Psoas muscle (tissue), 8 donors: ENCODE results near the gene ZNF385A. TPM values are rescaled to one million over a fixed set of nuclear protein-coding genes. Genes with fewer than 3 reads are reported as not detected.

Source experiments
- ATAC-seq, 4 donors: fragments of 200-7000 bp; cut with Tn5 transposase; one replicate each; pipeline ENCODE4 v1.9.1; 2020; ENCODE audit warnings: moderate library complexity in 3 of 4, mild to moderate bottlenecking in 2 of 4
- DNase-seq, 2 donors: peaks; one replicate each; pipeline ENCODE4 v3.0.0-alpha.2; 2020
- H3K27ac ChIP-seq: fragments of 200-600 bp; one replicate; pipeline ENCODE4 v1.8.0; 2022
- H3K27me3 ChIP-seq, 3 donors: fragments of 200-600 bp in 1 of 3; one replicate each; pipeline versions ENCODE4 v1.6.1 to v1.8.0; 2013 to 2022; ENCODE audit warnings: low read length in 2 of 3, mild to moderate bottlenecking in 2 of 3, moderate library complexity in 1 of 3; ENCODE audit not compliant: insufficient read depth in 3 of 3
- H3K36me3 ChIP-seq, 2 donors: fragments of 200-600 bp in 1 of 2; one replicate each; pipeline versions ENCODE4 v1.6.1 to v1.8.0; 2013 to 2022; ENCODE audit warnings: low read depth in 1 of 2, mild to moderate bottlenecking in 1 of 2, moderate library complexity in 1 of 2; ENCODE audit not compliant: insufficient read depth in 1 of 2
- H3K4me1 ChIP-seq: fragments of 200-600 bp; one replicate; pipeline ENCODE4 v1.8.0; 2022
- H3K4me3 ChIP-seq: fragments of 200-600 bp; one replicate; pipeline ENCODE4 v1.8.0; 2022; ENCODE audit warnings: mild to moderate bottlenecking
- H3K9me3 ChIP-seq: fragments of 200-600 bp; one replicate; pipeline ENCODE4 v1.8.0; 2022
- CTCF ChIP-seq: fragments of 200-600 bp; IDR thresholded peaks from one replicate; pipeline ENCODE4 v1.8.0; 2022; ENCODE audit warnings: antibody characterized with exemption
- WGBS, 3 donors: extraction: QIAGEN DNeasy Blood & Tissue Kit; methylation state at CpG; one replicate each; pipeline versions ENCODE4 v1.1.6 to v1.1.7; 2013; 5-methylcytosine and 5-hydroxymethylcytosine counted together
- intact Hi-C, 2 donors: fragments of 100-400 bp; cut with DNase I; formaldehyde crosslinking; loops; one replicate each; pipeline versions ENCODE4 v1.11.0 to v1.14.2; 2022
- polyA plus RNA-seq, 3 donors: library from polyadenylated mRNA; stranded (reverse); fragments of 200-250 nt; gene quantifications; one replicate each; pipeline ENCODE4 v1.2.3, GENCODE V29; 2013
- total RNA-seq, 4 donors: library from RNA; stranded (reverse); fragmentation: NEBNext Ultra II Directional in 2 of 4; extraction: Animal tissue kit (Norgen Biotek cat#: 25700) in 2 of 4; gene quantifications; one replicate each; pipeline versions ENCODE4 v1.2.1 to v1.2.4, GENCODE V29; 2021 to 2023
- donor health status: healthy with polysubstance abuse.
- donor health status: DM: no; HTN: no; CAD: no; lungs with moderate emphysema.
- donor health status: Bipolar disorder and iron deficiency.
- donor health status: healthy.
- donor health status: DM: yes; HTN: yes; CAD: no.
- donor health status: DM: no; HTN: no; CAD: no.
- donor health status: DM: no; HTN: no; CAD: no.
- donor health status: DM: yes; HTN: yes; CAD: no.

ZNF385A gene
- total and polyA plus RNA-seq, 7 donors = 4.9 to 85.8 (median 28.0) TPM

GRCh38 chr12:54360717-54361456 is 23.6 kb downstream of the ZNF385A start:
- peak; percentile 79 for TF ChIP-seq CTCF
- ATAC-seq (peak in 3 of 4 donors; percentile 26 to 50 (median 40)), DNase-seq (peak; percentile 65 to 85)
- no peak overlapping the region for H3K27ac ChIP-seq
- no peaks in the 10 kb centered on the region for H3K36me3 ChIP-seq
- no peak overlapping the region for H3K4me3 ChIP-seq
- WGBS, 3 donors = 73 to 75% (median 75%) methylated on average over 16 of the region's 16 CpGs
- H3K9me3 ChIP-seq = no peaks in the 10 kb centered on the region
- H3K27me3 ChIP-seq = no peaks in the 10 kb centered on the region
- H3K4me1 ChIP-seq = peaks cover 14% of the 10 kb centered on the region
- intact Hi-C loops = loop anchor here (2.0 to 5.0 kb wide), 3 partner anchors 69 to 140 kb away; no protein-coding TSS in a partner anchor

DNA sequence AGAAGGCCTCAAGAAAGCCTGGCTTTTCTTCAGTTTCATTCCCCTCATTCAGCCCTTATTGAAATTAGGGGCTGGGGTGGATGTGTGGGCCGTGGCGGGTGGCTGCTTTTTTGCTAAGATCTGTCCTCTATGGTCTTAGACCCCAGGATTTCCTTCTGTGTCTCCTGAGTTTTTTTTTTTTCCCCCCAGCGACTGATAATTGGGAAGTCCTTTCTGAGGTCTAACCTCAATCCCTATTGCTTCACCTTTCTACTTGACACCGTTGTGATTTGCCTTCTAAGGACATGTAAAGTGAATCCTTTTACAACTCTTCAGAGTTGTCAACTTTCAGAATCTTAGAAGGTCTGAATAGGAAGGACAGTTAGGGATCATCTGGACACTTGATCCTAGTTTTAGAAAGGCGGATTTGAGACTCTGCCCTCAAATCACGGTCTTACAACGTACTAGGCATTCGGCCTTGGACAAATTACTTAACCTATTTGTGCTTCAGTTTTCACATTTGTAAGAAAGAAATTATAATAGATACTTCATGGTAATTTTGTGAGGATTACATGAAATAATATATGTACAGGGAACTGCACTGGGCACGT is 24.7 kb downstream of the ZNF385A start:
- TF ChIP-seq CTCF = no peak
- H3K4me1 ChIP-seq = peaks cover 14% of the 10 kb centered on the region
- peak overlapping the region; percentile 89 for H3K27ac ChIP-seq
- no peaks in the 10 kb centered on the region for H3K9me3 ChIP-seq
- peak overlapping the region; percentile 65 for H3K4me3 ChIP-seq
- 39 to 63% (median 55%) methylated on average over 9 of the region's 9 CpGs for WGBS, 3 donors
- ATAC-seq (no peak), DNase-seq (no peak)
- H3K36me3 ChIP-seq = no peaks in the 10 kb centered on the region
- H3K27me3 ChIP-seq = no peaks in the 10 kb centered on the region
- intact Hi-C loops = loop anchor here (2.0 to 5.0 kb wide), 4 partner anchors 68 to 373 kb away; partner anchors contain the start of gene HOXC10 (in 1 of the 2)

DNA sequence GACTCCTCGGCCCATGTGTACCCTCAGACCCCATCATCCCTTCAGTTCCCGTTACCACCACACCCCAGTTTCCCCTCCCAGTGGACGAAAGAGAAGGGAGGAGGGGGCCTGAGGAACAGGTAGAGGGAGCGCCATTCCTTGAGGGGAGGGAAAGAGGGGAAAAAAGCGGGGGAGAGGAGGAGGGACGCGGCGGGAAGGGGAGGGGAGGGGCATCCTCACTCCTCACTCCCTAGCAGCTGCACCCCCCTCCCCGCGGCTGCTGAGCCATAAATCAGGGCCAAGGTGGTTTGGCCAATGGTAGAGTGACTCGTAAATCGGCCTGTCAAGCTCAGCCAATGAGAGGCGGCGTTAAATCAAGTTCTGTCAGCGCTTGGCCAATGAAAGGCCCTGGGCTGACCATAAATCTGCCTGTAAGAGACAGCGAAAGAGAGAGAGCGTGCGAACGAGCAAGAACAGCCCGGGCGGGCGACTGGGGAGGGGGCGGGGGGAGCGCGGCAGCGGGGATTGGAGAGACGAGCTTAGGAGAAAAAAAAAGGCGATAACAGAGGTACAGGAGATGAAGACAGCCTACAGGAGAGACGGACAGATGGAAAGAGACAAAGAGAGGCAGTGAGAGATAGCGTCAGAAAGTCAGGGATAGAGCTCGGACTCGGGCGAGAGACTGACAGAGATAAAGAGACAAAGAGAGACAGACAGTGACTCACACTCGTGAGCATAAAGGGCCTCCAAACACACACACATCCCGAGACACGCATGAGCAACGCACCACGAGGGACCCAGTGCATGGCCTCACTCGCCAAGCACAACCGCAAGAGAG is 25.4 kb downstream of the ZNF385A start:
- H3K4me1 ChIP-seq = peaks cover 14% of the 10 kb centered on the region
- peak overlapping the region; percentile 65 for H3K4me3 ChIP-seq
- no peaks in the 10 kb centered on the region for H3K27me3 ChIP-seq
- no peaks in the 10 kb centered on the region for H3K36me3 ChIP-seq
- no peaks in the 10 kb centered on the region for H3K9me3 ChIP-seq
- TF ChIP-seq CTCF = no peak
- H3K27ac ChIP-seq = peak overlapping the region; percentile 89
- intact Hi-C loops = loop anchor here in 1 of 2 donors (5.0 kb wide), 1 partner anchor 372 kb away; the partner anchor contains the start of gene HOXC10
- DNase-seq = peak; percentile 96 to 98
- WGBS, 3 donors = 1 to 2% (median 2%) methylated on average over 35 to 40 of the region's 40 CpGs
- ATAC-seq = peak; percentile 95

DNA sequence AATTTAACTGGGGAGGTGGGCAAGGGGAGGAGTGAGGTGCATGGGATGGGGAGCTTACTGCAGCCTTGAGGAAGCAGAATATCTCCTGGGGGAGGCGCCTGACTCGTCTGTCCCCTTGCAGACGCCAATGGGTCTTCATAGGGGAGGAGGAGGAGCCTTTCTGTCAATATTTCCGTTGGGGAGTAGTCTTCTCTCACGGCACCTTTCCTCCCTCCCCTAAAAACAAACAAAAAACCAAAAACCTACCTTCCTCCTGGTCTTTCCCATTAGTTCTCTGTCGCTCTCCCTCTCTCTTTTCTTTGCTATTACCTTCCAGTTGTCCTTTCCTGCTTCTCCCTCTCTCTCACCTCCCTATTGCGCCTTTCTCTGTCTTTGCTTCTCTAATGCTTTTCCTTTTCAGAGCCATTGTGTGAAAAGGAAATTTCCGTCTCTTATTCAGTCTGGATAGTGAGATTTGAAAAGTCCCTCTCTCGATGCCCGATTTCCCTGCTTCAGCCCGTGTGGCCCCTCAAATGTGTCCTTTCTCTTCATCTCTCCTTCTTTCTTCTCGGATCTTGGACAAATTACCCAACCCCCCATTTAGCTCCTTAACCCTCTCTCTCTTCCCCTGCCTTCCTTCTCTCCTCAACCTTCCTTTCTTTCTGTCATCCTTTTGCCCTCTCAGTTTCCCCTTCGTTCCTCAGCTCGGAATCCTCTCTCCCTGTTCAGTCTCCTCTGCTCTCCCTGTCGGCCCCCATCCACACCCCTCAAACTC is 26.2 kb downstream of the ZNF385A start:
- Histone ChIP-seq H3K4me1 (peaks cover 14% of the 10 kb centered on the region), H3K27me3 (no peaks in the 10 kb centered on the region), H3K36me3 (no peaks in the 10 kb centered on the region), H3K4me3 (peak overlapping the region; percentile 65), H3K27ac (peak overlapping the region; percentile 89), H3K9me3 (no peaks in the 10 kb centered on the region)
- ATAC-seq (no peak), DNase-seq (no peak)
- 29 to 35% (median 30%) methylated on average over 15 of the region's 15 CpGs for WGBS, 3 donors
- intact Hi-C loops = loop anchor here in 1 of 2 donors (5.0 kb wide), 1 partner anchor 371 kb away; the partner anchor contains the start of gene HOXC10
- TF ChIP-seq CTCF = no peak
